ENCODE data around the gene SPOCK3. TPM values are rescaled to one million over a fixed set of nuclear protein-coding genes. Genes with fewer than 3 reads are reported as not detected.

Gene SPOCK3
- total RNA-seq, 4 donors from 2014 or later = not detected

DNA sequence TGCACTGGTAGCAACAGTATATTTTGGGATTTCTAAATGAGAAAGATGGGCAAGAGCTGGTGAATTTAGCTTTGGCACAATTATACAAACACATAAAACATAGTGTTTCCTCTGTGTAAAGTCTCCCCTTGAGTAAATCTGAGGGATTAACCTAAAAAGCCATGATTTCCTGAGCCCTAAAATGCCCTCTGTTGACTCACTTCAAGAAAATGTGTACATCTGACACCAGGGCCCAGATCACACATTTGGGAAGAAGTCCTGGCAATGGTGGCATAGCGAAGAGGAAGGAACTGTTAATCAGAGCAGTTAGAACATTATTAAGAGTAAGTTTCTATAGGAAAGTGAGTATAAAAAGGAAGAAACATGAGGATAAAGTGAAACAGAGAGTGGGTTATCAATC is 338.5 kb downstream of the SPOCK3 start:
- TF ChIP-seq, protein P1, sequence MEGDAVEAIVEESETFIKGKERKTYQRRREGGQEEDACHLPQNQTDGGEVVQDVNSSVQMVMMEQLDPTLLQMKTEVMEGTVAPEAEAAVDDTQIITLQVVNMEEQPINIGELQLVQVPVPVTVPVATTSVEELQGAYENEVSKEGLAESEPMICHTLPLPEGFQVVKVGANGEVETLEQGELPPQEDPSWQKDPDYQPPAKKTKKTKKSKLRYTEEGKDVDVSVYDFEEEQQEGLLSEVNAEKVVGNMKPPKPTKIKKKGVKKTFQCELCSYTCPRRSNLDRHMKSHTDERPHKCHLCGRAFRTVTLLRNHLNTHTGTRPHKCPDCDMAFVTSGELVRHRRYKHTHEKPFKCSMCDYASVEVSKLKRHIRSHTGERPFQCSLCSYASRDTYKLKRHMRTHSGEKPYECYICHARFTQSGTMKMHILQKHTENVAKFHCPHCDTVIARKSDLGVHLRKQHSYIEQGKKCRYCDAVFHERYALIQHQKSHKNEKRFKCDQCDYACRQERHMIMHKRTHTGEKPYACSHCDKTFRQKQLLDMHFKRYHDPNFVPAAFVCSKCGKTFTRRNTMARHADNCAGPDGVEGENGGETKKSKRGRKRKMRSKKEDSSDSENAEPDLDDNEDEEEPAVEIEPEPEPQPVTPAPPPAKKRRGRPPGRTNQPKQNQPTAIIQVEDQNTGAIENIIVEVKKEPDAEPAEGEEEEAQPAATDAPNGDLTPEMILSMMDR (IDR thresholded peaks at IDR 0.05) = no peak
- TF ChIP-seq POLR2A (IDR thresholded peaks at IDR 0.05) = no peak
- Histone ChIP-seq H3K4me3 (replicated peaks in 1 of 3) (no peak overlapping the region), H3K27me3 (no peaks in the 10 kb centered on the region), H3K4me1 (no peaks in the 10 kb centered on the region), H3K36me3 (no peaks in the 10 kb centered on the region), H3K27ac (no peak overlapping the region), H3K9me3 (no peaks in the 10 kb centered on the region)
- no peak for DNase-seq
- WGBS, 2 donors = 92 to 94% methylated on average over 1 of the region's 1 CpG
- intact Hi-C loops (cut with DNase I) = no loop called here

DNA sequence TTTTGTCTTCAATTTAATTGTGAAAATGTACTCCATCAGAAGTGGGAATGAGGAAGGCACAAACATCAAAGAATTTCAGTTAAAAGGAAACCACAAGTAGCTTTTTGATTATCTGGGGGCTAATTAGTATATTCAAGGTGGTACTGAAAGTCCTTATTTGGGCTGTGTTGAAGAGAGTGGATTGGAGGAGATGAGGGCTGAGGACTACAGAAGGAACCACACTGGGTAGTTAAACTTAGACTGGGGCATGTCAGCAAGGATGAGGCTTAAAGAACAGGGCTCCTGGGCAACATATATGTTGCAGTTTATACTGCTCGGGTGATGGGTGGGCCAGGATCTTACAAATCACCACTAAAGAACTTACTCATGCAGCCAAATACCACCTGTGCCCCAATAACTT is 346.8 kb downstream of the SPOCK3 start:
- H3K4me1 ChIP-seq = no peaks in the 10 kb centered on the region
- intact Hi-C loops (cut with DNase I) = no loop called here
- 70 to 81% methylated on average over 1 of the region's 1 CpG for WGBS, 2 donors

DNA sequence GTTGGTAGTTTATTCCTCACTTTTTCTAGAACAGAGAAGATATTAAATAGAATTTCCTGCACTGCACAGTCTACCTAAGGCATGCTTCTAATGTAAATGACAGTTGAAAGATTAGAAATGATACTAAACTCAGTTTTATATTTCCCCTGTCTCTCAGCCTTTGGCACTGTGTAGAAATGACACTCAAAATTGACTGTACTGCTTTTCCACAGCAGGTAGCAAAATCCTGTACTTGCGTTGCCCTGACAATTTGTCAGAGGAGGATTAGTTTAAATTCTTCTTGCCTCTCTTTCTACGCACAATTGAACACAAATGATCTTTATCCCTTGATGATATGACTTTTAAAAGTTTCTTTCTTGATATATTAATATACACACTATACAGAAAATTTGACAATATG is 347.6 kb downstream of the SPOCK3 start:
- Histone ChIP-seq H3K4me3 (replicated peaks in 1 of 3) (no peak overlapping the region), H3K27ac (no peak overlapping the region), H3K27me3 (no peaks in the 10 kb centered on the region), H3K4me1 (no peaks in the 10 kb centered on the region), H3K36me3 (no peaks in the 10 kb centered on the region), H3K9me3 (no peaks in the 10 kb centered on the region)
- intact Hi-C loops (cut with DNase I) = no loop called here
- TF ChIP-seq, protein P1 (IDR thresholded peaks at IDR 0.05) = no peak
- TF ChIP-seq POLR2A (IDR thresholded peaks at IDR 0.05) = no peak
- 91 to 92% methylated on average over 2 of the region's 2 CpGs for whole genome bisulfite sequencing, 2 donors
- no peak for DNase-seq

More for the DNA sequence above, 346.8 kb downstream of the SPOCK3 start:
- TF ChIP-seq, protein P1 (IDR thresholded peaks at IDR 0.05) = no peak
- TF ChIP-seq POLR2A (IDR thresholded peaks at IDR 0.05) = no peak
- Histone ChIP-seq H3K27me3 (no peaks in the 10 kb centered on the region), H3K9me3 (no peaks in the 10 kb centered on the region), H3K36me3 (no peaks in the 10 kb centered on the region), H3K27ac (no peak overlapping the region), H3K4me3 (replicated peaks in 1 of 3) (no peak overlapping the region)
- DNase-seq = no peak

DNA sequence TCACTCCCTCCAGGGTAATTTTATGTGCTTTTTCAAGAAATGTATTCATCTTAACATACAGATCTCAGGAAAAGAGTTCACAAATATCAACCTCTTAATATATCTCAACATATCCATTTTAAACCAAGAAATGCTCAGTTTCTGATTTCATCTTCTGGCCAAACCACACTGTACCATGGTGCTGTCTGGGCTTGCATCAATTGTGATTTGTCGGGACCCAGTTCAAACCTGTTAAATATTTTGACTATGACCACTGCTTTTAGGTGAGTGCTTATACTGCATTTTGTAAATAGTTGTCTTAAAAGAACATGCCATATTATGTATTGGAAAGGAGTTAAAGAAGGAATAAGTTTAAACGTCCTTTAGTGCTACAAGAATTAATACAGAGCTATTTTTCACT is 352.1 kb downstream of the SPOCK3 start:
- WGBS, 2 donors = 88% methylated on average over 2 of the region's 2 CpGs
- intact Hi-C loops (cut with DNase I) = no loop called here
- Histone ChIP-seq H3K9me3 (no peaks in the 10 kb centered on the region), H3K4me1 (no peaks in the 10 kb centered on the region), H3K27me3 (no peaks in the 10 kb centered on the region), H3K4me3 (replicated peaks in 1 of 3) (no peak overlapping the region), H3K27ac (no peak overlapping the region), H3K36me3 (no peaks in the 10 kb centered on the region)
- TF ChIP-seq, protein P1 (IDR thresholded peaks at IDR 0.05) = no peak
- TF ChIP-seq POLR2A (IDR thresholded peaks at IDR 0.05) = no peak
- DNase-seq = no peak

DNA sequence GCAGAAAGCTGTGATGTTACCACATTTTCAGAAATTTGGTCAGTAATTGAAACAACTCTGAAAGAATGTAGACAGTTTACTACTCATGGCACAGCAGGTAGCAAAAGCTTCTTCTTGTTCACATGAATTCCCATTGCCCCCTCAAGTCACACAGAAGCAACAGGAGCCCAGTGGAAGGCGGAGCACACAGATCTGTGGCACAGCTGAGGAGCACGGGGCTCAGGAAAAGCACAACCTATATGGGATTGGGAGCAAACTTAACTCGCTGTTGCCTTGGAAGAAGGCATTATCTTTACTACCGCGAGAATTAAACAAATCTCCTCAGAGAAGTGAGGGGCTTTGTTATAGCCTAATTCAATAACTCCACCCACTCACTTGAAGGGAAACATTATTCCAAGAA is 358.5 kb downstream of the SPOCK3 start:
- Histone ChIP-seq H3K4me1 (no peaks in the 10 kb centered on the region), H3K27me3 (no peaks in the 10 kb centered on the region), H3K9me3 (no peaks in the 10 kb centered on the region), H3K27ac (no peak overlapping the region), H3K4me3 (replicated peaks in 1 of 3) (no peak overlapping the region), H3K36me3 (no peaks in the 10 kb centered on the region)
- no peak for TF ChIP-seq POLR2A (IDR thresholded peaks at IDR 0.05)
- TF ChIP-seq, protein P1 (IDR thresholded peaks at IDR 0.05) = no peak
- intact Hi-C loops (cut with DNase I) = no loop called here
- no peak for DNase-seq
- WGBS, 2 donors = 69 to 79% methylated on average over 5 of the region's 5 CpGs
